IMR-90 (cell line): ENCODE measurements around the gene SELENBP1. TPM values are rescaled to one million over a fixed set of nuclear protein-coding genes. Genes with fewer than 3 reads are reported as not detected.

Experiments
- ATAC-seq: fragments of 200-7000 bp; cut with Tn5 transposase; 2 replicates; pipeline ENCODE4 v1.9.1; 2020; ENCODE audit warnings: low read depth, mild to moderate bottlenecking, moderate library complexity
- BruUV-seq: library from RNA; stranded (reverse); fragments of 400-500 nt; replicated peaks from 2 replicates; lab custom pipeline; 2021; lab: Mats Ljungman, UMichigan
- CTCF ChIA-PET: fragments of 300-600 bp; formaldehyde crosslinking; extraction: SDS; loops from one replicate; lab custom pipeline; 2021; ENCODE audit warnings: antibody characterized with exemption; lab: Yijun Ruan, JAX
- POLR2A ChIA-PET: fragments of 300-600 bp; sonication (Branson Sonifier 250); formaldehyde crosslinking; loops from one replicate; lab custom pipeline; 2022; ENCODE audit warnings: antibody characterized with exemption; ENCODE audit not compliant: unreplicated experiment; lab: Charles Lee
- DNase-seq: peaks from one replicate; pipeline ENCODE4 v3.0.0; 2013
- H2AFZ ChIP-seq: replicated peaks from 2 replicates; pipeline ENCODE3; 2013; ENCODE audit warnings: low read length, mild to moderate bottlenecking; ENCODE audit not compliant: poor library complexity
- H2AK5ac ChIP-seq: 2 replicates; pipeline ENCODE4 v1.6.1; 2013; ENCODE audit warnings: low read depth, low read length, inconsistent platforms
- H2AK9ac ChIP-seq: replicated peaks from 2 replicates; pipeline ENCODE3; 2013; ENCODE audit warnings: mild to moderate bottlenecking, low read depth, low read length, moderate library complexity; ENCODE audit not compliant: poor library complexity
- H2BK120ac ChIP-seq: 2 replicates; pipeline ENCODE4 v1.6.1; 2013; ENCODE audit warnings: low read depth, low read length, inconsistent platforms
- H2BK15ac ChIP-seq: 3 replicates; pipeline ENCODE4 v1.6.1; 2013; ENCODE audit warnings: low read depth, low read length, inconsistent platforms
- H2BK20ac ChIP-seq: 2 replicates; pipeline ENCODE4 v1.6.1; 2013; ENCODE audit warnings: low read depth, mild to moderate bottlenecking, inconsistent platforms, low read length, moderate library complexity
- H2BK5ac ChIP-seq: 2 replicates; pipeline ENCODE4 v1.6.1; 2013; ENCODE audit warnings: mild to moderate bottlenecking, low read depth, low read length, inconsistent platforms; ENCODE audit not compliant: poor library complexity, severe bottlenecking
- H3K14ac ChIP-seq: replicated peaks from 2 replicates; pipeline ENCODE4 v1.6.1; 2013; ENCODE audit warnings: low read depth, low read length, inconsistent platforms
- H3K18ac ChIP-seq: 2 replicates; pipeline ENCODE4 v1.6.1; 2013; ENCODE audit warnings: low read depth, low read length, control low read depth
- H3K23ac ChIP-seq: 2 replicates; pipeline ENCODE4 v1.6.1; 2013; ENCODE audit warnings: low read depth, low read length, inconsistent platforms
- H3K27ac ChIP-seq: 2 replicates; pipeline ENCODE4 v1.5.1; 2013; ENCODE audit warnings: mild to moderate bottlenecking, control low read depth, low read length; ENCODE audit not compliant: insufficient read depth
- H3K27me3 ChIP-seq: 2 replicates; pipeline ENCODE4 v1.6.1; 2013; ENCODE audit warnings: low read length; ENCODE audit not compliant: control insufficient read depth, insufficient read depth
- H3K36me3 ChIP-seq: 2 replicates; pipeline ENCODE4 v1.6.1; 2013; ENCODE audit warnings: low read length, mixed read lengths; ENCODE audit not compliant: control insufficient read depth, insufficient read depth
- H3K4ac ChIP-seq: 2 replicates; pipeline ENCODE4 v1.6.1; 2013; ENCODE audit warnings: low read depth, low read length, inconsistent platforms
- H3K4me1 ChIP-seq: 2 replicates; pipeline ENCODE4 v1.6.1; 2013; ENCODE audit warnings: low read length, mixed read lengths; ENCODE audit not compliant: control insufficient read depth, insufficient read depth
- H3K4me2 ChIP-seq: 2 replicates; pipeline ENCODE4 v1.6.1; 2013; ENCODE audit warnings: low read depth, mild to moderate bottlenecking, control low read depth, low read length, moderate library complexity
- H3K4me3 ChIP-seq: 2 replicates; pipeline ENCODE4 v1.5.1; 2013; ENCODE audit warnings: low read depth, mild to moderate bottlenecking, control low read depth, low read length, moderate library complexity; ENCODE audit not compliant: insufficient read depth
- H3K56ac ChIP-seq: 2 replicates; pipeline ENCODE4 v1.6.1; 2013; ENCODE audit warnings: low read length, inconsistent platforms; ENCODE audit not compliant: insufficient read depth; ENCODE audit errors: extremely low read depth
- H3K79me1 ChIP-seq, 2 experiments: 2 replicates each; pipeline ENCODE4 v1.6.1; 2013; ENCODE audit warnings: low read length in 2 of 2, inconsistent platforms in 1 of 2, low read depth in 1 of 2
- H3K9ac ChIP-seq: 2 replicates; pipeline ENCODE4 v1.6.1; 2013; ENCODE audit warnings: low read depth, low read length, control low read depth
- H3K9me1 ChIP-seq: 2 replicates; pipeline ENCODE4 v1.6.1; 2013; ENCODE audit warnings: low read length, inconsistent platforms; ENCODE audit not compliant: insufficient read depth
- H3K9me3 ChIP-seq: 2 replicates; pipeline ENCODE4 v1.6.1; 2013; ENCODE audit warnings: low read length; ENCODE audit not compliant: control insufficient read depth, insufficient read depth
- H4K20me1 ChIP-seq: 2 replicates; pipeline ENCODE4 v1.6.1; 2013; ENCODE audit warnings: low read length, inconsistent platforms; ENCODE audit not compliant: insufficient read depth
- H4K5ac ChIP-seq: 2 replicates; pipeline ENCODE4 v1.6.1; 2013; ENCODE audit warnings: mild to moderate bottlenecking, low read depth, low read length, control low read depth
- H4K8ac ChIP-seq, 2 experiments: 2 replicates each; pipeline ENCODE4 v1.6.1; 2013; ENCODE audit warnings: low read depth in 2 of 2, low read length in 2 of 2, control low read depth in 1 of 2, inconsistent platforms in 1 of 2
- H4K91ac ChIP-seq: 2 replicates; pipeline ENCODE4 v1.6.1; 2013; ENCODE audit warnings: low read depth, low read length, inconsistent platforms; ENCODE audit not compliant: insufficient read depth
- FOS ChIP-seq: fragments of 150-350 bp; IDR thresholded peaks from 2 replicates; pipeline ENCODE4 v1.6.1; 2016; ENCODE audit warnings: low read depth, low read length
- WGBS, 2 experiments: methylation state at CpG; one replicate each; pipeline versions ENCODE4 v1.1.5 to v1.1.7; 2013; ENCODE audit warnings: missing lambda C conversion rate in 2 of 2; ENCODE audit not compliant: insufficient read length in 1 of 2; ENCODE audit errors: extremely low coverage in 2 of 2; 5-methylcytosine and 5-hydroxymethylcytosine counted together
- dilution Hi-C: fragments of 300-500 bp; cut with HindIII; formaldehyde crosslinking; loops from one replicate; pipeline ENCODE4 v1.14.3; 2018; ENCODE audit warnings: low sequenced_read_pairs; ENCODE audit not compliant: unreplicated experiment
- in situ Hi-C: fragments of 300-500 bp; cut with MboI; formaldehyde crosslinking; loops from 3 replicates; pipeline ENCODE4 v1.14.3; 2019; ENCODE audit warnings: low sequenced_read_pairs, inconsistent platforms, mixed read lengths
- intact Hi-C: fragments of 100-400 bp; cut with micrococcal nuclease; formaldehyde crosslinking; loops from 2 replicates; pipeline ENCODE4 v1.10.0; 2022
- polyA plus RNA-seq, 3 experiments: library from polyadenylated mRNA; depleted of rRNA; stranded (reverse); fragments of >200 nt; gene quantifications; 2 replicates each; pipeline ENCODE4 v1.2.3, GENCODE V29; 2012; ENCODE audit warnings: low replicate concordance in 1 of 3
- total RNA-seq: library from RNA; depleted of rRNA; stranded (reverse); fragments of >200 nt; gene quantifications from 2 replicates; pipeline ENCODE4 v1.2.3, GENCODE V29; 2012

The SELENBP1 gene
- total and polyA plus RNA-seq, 2 of the 4 experiments (the other 2 are of a cell fraction), result 21.3 to 56.9 TPM

DNA sequence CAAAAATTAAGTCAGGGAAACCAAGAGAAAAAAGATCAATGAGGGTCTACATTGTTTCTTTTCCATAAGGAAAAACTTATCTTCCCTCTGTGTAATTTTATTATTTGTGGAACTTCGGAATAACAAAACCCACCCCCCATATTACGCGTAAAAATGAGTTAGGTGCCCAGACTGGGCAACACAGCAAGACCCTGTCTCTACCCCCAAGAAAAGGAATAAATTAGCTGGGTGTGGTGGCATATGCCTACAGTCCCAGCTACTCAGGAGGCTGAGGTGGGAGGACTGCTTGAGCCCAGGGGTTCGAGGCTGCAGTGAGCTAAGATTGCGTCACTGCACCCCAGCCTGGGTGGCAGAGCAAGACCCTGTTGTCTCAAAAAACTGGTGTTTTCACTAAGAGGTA lies 47.3 kb upstream of the SELENBP1 start:
- peaks cover 8% of the 10 kb centered on the region for H4K20me1 ChIP-seq
- ChIA-PET POLR2A (no interaction called here), CTCF (no interaction called here)
- no peak overlapping the region for H3K9ac ChIP-seq
- no peak overlapping the region for H4K91ac ChIP-seq
- H3K27me3 ChIP-seq, result no peaks in the 10 kb centered on the region
- intact Hi-C loops (no loop called here), dilution Hi-C loops (no loop called here), in situ Hi-C loops (no loop called here)
- no peaks in the 10 kb centered on the region for H3K9me3 ChIP-seq
- H3K14ac ChIP-seq, result no peak overlapping the region
- H3K56ac ChIP-seq, result no peak overlapping the region
- no peak overlapping the region for H4K8ac ChIP-seq
- H3K18ac ChIP-seq, result no peak overlapping the region
- no peak overlapping the region for H2AK5ac ChIP-seq
- H3K36me3 ChIP-seq, result peaks cover 32% of the 10 kb centered on the region
- H2BK120ac ChIP-seq, result no peak overlapping the region
- no peak overlapping the region for H3K27ac ChIP-seq
- H3K4me1 ChIP-seq, result peaks cover 3% of the 10 kb centered on the region; the same call in 1 of the 2 replicates
- no peak overlapping the region for H4K5ac ChIP-seq
- TF ChIP-seq FOS, result no peak
- no peak overlapping the region for H2BK20ac ChIP-seq
- DNase-seq (no peak), ATAC-seq (no peak)
- no peak overlapping the region for H2BK15ac ChIP-seq
- H3K4ac ChIP-seq, result no peak overlapping the region
- BruUV-seq, result no TSS peak
- no peak overlapping the region for H2AFZ ChIP-seq
- H3K23ac ChIP-seq, result no peak overlapping the region
- no peak overlapping the region for H3K4me2 ChIP-seq
- H2AK9ac ChIP-seq, result no peak overlapping the region
- H3K9me1 ChIP-seq, result no peaks in the 10 kb centered on the region
- WGBS, 2 experiments, result no CpG with 5 or more reads among the region's 5 CpGs
- peaks cover 8 to 17% of the 10 kb centered on the region in 2 experiments for H3K79me1 ChIP-seq
- H2BK5ac ChIP-seq, result no peak overlapping the region
- no peak overlapping the region for H3K4me3 ChIP-seq
